GM13977 (cell line): ENCODE measurements around the gene ACOXL.
"Not testable (repeated sequence)": the region's sequence is repeated elsewhere in the genome, so short reads cannot be mapped to it uniquely, and the experiment has no call there.

ENCODE experiments used
- DNase-seq: peaks from one replicate; pipeline ENCODE4 v3.0.0; 2012; ENCODE audit warnings: low spot score
- CTCF ChIP-seq: IDR thresholded peaks from 2 replicates; pipeline ENCODE4 v1.5.1; 2012; ENCODE audit warnings: mild to moderate bottlenecking, control low read depth; ENCODE audit not compliant: insufficient read depth; ENCODE audit errors: extremely low read depth, missing control alignments
- in situ Hi-C: fragments of 300-500 bp; cut with MboI; formaldehyde crosslinking; loops from one replicate; pipeline ENCODE4 v1.12.0; 2022; ENCODE audit warnings: low sequenced_read_pairs, low pct_unique_long_range_greater_than_20kb, mixed read lengths, inconsistent platforms; ENCODE audit not compliant: unreplicated experiment

The ACOXL gene

GRCh38 chr2:111072220-111072871, 340.0 kb downstream of the ACOXL start:
- in situ Hi-C loops: no loop called here
- DNase-seq: no peak
- no peak for TF ChIP-seq CTCF

- in situ Hi-C loops, DNase-seq: not testable (repeated sequence)
These were observed 350.3 kb downstream of the ACOXL start for GRCh38 chr2:111082659-111083058.

- TF ChIP-seq CTCF: no peak
- DNase-seq: no peak
- in situ Hi-C loops: no loop called here
These were observed 359.4 kb downstream of the ACOXL start for GRCh38 chr2:111091811-111092211.

- no peak for DNase-seq
- in situ Hi-C loops: no loop called here
- no peak for TF ChIP-seq CTCF
These were observed 362.3 kb downstream of the ACOXL start for GRCh38 chr2:111094691-111095090.

GRCh38 chr2:111095434-111095833, 363.1 kb downstream of the ACOXL start:
- in situ Hi-C loops: no loop called here
- TF ChIP-seq CTCF: no peak
- no peak for DNase-seq

- in situ Hi-C loops: no loop called here
- DNase-seq: no peak
- no peak for TF ChIP-seq CTCF
These were observed 367.0 kb downstream of the ACOXL start for GRCh38 chr2:111099402-111099801.

GRCh38 chr2:111100087-111100764, 367.9 kb downstream of the ACOXL start:
- DNase-seq: no peak
- in situ Hi-C loops: loop anchor here (25.0 kb wide), 1 partner anchor 612 kb away; no protein-coding TSS in a partner anchor
- no peak for TF ChIP-seq CTCF
